ENCODE data around the gene SSUH2. TPM values are rescaled to one million over a fixed set of nuclear protein-coding genes. Genes with fewer than 3 reads are reported as not detected.

SSUH2 gene
- total and polyA plus RNA-seq, 3 donors from 2014 or later = 9.8 to 28.9 (median 15.0) TPM

DNA sequence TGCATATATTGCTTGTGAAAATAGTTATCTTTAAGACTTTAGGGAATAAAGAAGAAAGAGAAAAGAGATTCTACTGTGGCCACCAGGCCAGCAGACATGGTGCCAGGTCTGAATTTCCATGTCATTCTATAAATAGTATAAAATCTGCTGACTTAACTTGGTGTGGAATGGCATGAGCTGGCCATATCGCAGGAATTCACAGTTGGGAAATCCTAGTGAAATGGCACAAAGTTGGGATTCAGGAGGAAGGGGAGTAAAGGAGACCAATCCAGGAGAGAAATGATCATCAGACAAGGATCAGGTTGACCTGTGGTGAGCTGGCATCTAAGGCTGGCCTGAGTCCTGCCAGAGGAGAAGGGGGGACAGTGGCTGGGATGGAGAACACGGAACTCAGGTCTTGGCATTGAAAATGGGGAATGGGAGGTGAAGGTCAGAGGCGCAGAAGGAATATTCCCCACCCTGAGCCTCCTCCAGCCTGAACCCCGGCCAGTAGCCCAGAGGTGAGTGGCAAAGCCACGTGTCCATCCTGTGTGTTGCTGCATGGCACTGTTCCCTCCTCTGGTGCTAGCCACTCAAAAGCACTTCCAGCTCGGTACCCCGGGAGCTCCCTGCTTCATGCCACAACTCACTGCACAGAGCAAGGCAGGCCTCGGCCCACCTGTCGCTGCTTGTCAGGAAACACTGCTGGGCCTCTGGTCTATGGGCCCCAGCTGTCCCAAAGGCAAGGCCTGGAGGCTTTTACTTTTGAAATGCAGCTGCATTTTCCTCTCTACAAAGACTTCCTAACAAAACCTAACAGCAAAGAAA lies 51.4 kb downstream of the SSUH2 start:
- no peak overlapping the region for H3K4me3 ChIP-seq
- H3K4me1 ChIP-seq = no peaks in the 10 kb centered on the region
- DNase-seq = no peak
- no peaks in the 10 kb centered on the region for H3K36me3 ChIP-seq (ENCODE audit: low read depth, missing control alignments)
- no peak for TF ChIP-seq POLR2A (IDR thresholded peaks at IDR 0.05)
- TF ChIP-seq, protein P1, sequence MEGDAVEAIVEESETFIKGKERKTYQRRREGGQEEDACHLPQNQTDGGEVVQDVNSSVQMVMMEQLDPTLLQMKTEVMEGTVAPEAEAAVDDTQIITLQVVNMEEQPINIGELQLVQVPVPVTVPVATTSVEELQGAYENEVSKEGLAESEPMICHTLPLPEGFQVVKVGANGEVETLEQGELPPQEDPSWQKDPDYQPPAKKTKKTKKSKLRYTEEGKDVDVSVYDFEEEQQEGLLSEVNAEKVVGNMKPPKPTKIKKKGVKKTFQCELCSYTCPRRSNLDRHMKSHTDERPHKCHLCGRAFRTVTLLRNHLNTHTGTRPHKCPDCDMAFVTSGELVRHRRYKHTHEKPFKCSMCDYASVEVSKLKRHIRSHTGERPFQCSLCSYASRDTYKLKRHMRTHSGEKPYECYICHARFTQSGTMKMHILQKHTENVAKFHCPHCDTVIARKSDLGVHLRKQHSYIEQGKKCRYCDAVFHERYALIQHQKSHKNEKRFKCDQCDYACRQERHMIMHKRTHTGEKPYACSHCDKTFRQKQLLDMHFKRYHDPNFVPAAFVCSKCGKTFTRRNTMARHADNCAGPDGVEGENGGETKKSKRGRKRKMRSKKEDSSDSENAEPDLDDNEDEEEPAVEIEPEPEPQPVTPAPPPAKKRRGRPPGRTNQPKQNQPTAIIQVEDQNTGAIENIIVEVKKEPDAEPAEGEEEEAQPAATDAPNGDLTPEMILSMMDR (IDR thresholded peaks at IDR 0.05) = no peak
- H3K27ac ChIP-seq = no peak overlapping the region
- H3K9me3 ChIP-seq = no peaks in the 10 kb centered on the region
- H3K27me3 ChIP-seq = no peaks in the 10 kb centered on the region
- intact Hi-C loops (cut with DNase I; ENCODE audit: low total_unique reads) = no loop called here
- 83 to 94% methylated on average over 6 to 9 of the region's 9 CpGs for WGBS, 2 donors

DNA sequence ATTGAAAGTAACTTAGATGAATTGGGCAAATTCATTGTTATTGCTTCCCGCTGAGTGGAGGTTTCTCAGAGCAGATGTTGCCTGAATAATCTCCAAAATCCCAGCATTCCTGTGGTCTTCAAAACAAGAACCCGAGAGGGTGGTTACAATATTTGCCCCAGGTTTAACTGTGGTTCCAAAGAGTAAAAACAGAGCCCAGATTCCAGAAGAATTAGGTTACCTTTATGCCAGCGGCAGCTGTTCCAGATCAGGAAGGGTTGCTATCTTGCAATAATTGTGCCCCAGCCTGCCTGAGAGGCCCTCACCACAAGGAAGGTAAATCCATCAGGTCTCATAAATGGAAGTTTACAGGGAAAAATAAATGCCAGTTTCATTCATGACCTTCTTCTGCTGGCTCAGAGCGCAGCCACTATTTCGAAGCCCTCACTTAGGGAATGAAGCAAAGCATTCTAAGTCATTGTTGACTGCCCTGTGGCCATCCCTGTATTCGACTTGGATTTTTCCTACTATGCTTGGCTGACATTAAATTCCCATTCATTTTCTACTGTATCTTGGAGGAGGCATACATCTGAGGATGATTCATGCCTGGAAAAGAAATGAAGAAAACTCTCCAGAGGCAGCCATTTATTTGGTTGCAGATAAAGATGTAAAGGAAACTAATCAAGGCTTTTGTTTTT lies 54.6 kb downstream of the SSUH2 start:
- intact Hi-C loops (cut with DNase I; ENCODE audit: low total_unique reads) = no loop called here
- no peaks in the 10 kb centered on the region for H3K27me3 ChIP-seq
- no peaks in the 10 kb centered on the region for H3K4me1 ChIP-seq
- H3K4me3 ChIP-seq = no peak overlapping the region
- H3K27ac ChIP-seq = no peak overlapping the region
- WGBS, 2 donors = 78 to 91% methylated on average over 6 of the region's 6 CpGs
- TF ChIP-seq POLR2A (IDR thresholded peaks at IDR 0.05) = no peak
- TF ChIP-seq, protein P1 (IDR thresholded peaks at IDR 0.05) = no peak
- H3K9me3 ChIP-seq = no peaks in the 10 kb centered on the region
- no peaks in the 10 kb centered on the region for H3K36me3 ChIP-seq (ENCODE audit: low read depth, missing control alignments)
- DNase-seq = no peak

DNA sequence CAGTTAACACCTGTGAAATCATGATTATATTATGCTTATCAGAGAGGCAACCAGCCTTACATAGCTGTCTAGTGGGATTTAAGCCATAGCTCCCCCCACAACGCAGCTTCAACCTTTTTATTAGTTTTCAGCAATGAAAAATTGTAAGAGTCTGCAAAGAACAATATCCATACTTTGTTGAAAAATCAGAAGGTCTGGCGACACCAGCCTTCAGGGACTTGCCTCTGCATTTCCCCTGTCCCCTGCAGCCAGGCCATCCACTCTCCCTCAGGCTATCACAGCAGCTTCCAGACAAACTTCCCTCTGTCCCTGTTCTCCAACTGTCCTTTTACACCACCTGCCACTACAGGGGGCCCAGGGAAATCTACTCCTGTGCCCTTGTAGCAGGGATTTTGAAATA lies 59.9 kb downstream of the SSUH2 start:
- Histone ChIP-seq H3K27ac (no peak overlapping the region), H3K36me3 (ENCODE audit: low read depth, missing control alignments) (no peaks in the 10 kb centered on the region), H3K27me3 (no peaks in the 10 kb centered on the region), H3K9me3 (no peaks in the 10 kb centered on the region), H3K4me1 (no peaks in the 10 kb centered on the region), H3K4me3 (no peak overlapping the region)
- TF ChIP-seq, protein P1 (IDR thresholded peaks at IDR 0.05) = no peak
- WGBS, 2 donors = 89 to 93% methylated on average over 2 of the region's 2 CpGs
- intact Hi-C loops (cut with DNase I; ENCODE audit: low total_unique reads) = no loop called here
- DNase-seq = no peak

DNA sequence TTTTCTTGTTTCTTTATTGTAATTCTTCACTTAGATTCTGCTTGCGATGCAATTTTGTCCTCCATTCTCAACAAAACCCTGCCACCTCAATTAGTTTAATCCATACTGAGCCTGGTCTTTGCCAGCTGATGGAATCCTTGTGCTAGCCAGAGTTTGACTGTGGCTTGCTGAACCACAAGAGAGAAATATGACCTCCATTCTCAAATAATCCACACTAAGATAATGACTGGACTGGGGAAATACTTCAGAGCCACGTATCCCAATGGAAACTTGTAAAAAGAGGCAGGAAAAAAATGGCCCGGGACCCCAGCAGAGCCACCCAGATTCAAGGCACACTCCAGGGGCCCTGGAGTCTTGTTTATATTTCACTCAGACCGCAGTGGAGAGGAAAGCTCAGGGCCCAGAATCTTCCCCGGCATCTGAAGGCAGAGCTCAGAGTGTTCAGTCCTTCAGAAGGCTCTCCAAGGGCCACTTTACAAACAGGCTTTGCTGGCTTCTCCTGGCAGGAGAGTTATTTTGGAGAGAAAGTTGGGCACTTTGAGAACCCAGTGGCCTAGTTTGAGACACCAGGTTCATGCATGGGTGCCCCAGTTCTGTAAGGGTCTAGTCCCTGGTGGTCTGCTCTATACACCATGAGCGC lies 62.7 kb downstream of the SSUH2 start:
- Histone ChIP-seq H3K4me3 (no peak overlapping the region), H3K4me1 (no peaks in the 10 kb centered on the region), H3K27ac (no peak overlapping the region), H3K36me3 (ENCODE audit: low read depth, missing control alignments) (no peaks in the 10 kb centered on the region), H3K27me3 (no peaks in the 10 kb centered on the region), H3K9me3 (no peaks in the 10 kb centered on the region)
- TF ChIP-seq POLR2A (IDR thresholded peaks at IDR 0.05) = no peak
- TF ChIP-seq, protein P1 (IDR thresholded peaks at IDR 0.05) = no peak
- intact Hi-C loops (cut with DNase I; ENCODE audit: low total_unique reads) = no loop called here
- 89 to 91% methylated on average over 6 of the region's 6 CpGs for WGBS, 2 donors
- DNase-seq = no peak

Measured in testis (tissue), 3 donors.